ENCODE data around the gene RGS12.

DNA sequence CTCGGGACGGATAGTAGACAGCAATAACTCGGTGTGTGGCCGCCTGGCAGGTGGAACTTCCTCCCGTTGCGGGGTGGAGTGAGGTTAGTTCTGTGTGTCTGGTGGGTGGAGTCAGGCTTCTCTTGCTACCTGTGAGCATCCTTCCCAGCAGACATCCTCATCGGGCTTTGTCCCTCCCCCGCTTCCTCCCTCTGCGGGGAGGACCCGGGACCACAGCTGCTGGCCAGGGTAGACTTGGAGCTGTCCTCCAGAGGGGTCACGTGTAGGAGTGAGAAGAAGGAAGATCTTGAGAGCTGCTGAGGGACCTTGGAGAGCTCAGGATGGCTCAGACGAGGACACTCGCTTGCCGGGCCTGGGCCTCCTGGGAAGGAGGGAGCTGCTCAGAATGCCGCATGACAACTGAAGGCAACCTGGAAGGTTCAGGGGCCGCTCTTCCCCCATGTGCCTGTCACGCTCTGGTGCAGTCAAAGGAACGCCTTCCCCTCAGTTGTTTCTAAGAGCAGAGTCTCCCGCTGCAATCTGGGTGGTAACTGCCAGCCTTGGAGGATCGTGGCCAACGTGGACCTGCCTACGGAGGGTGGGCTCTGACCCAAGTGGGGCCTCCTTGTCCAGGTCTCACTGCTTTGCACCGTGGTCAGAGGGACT is 49.6 kb upstream of the RGS12 start:
- TF ChIP-seq, protein P1, sequence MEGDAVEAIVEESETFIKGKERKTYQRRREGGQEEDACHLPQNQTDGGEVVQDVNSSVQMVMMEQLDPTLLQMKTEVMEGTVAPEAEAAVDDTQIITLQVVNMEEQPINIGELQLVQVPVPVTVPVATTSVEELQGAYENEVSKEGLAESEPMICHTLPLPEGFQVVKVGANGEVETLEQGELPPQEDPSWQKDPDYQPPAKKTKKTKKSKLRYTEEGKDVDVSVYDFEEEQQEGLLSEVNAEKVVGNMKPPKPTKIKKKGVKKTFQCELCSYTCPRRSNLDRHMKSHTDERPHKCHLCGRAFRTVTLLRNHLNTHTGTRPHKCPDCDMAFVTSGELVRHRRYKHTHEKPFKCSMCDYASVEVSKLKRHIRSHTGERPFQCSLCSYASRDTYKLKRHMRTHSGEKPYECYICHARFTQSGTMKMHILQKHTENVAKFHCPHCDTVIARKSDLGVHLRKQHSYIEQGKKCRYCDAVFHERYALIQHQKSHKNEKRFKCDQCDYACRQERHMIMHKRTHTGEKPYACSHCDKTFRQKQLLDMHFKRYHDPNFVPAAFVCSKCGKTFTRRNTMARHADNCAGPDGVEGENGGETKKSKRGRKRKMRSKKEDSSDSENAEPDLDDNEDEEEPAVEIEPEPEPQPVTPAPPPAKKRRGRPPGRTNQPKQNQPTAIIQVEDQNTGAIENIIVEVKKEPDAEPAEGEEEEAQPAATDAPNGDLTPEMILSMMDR (IDR thresholded peaks at IDR 0.05), result no peak
- TF ChIP-seq POLR2A (IDR thresholded peaks at IDR 0.05), result no peak

All from thyroid gland (tissue), 4 donors.